ENCODE results near the gene CDC42BPB. TPM values are rescaled to one million over a fixed set of nuclear protein-coding genes. Genes with fewer than 3 reads are reported as not detected.

Gene CDC42BPB
- polyA plus RNA-seq, 1 donor (not counting 4 experiments of a cell fraction or from before 2014, with no cell fraction given), result 41.3 TPM

GRCh38 chr14:102984336-102985102 lies 72.8 kb downstream of the CDC42BPB start:
- FAIRE-seq (no peak), DNase-seq (ENCODE audit: low read depth, low spot score) (no peak)
- Histone ChIP-seq H3K9ac (ENCODE audit: control insufficient read depth, extremely low read depth, insufficient read depth, low read length) (no peak overlapping the region), H3K79me2 (ENCODE audit: control insufficient read depth, insufficient read depth, low read length) (peaks cover 7% of the 10 kb centered on the region), H3K9me1 (ENCODE audit: control insufficient read depth, extremely low read depth, insufficient read depth, low read length) (peaks cover 7% of the 10 kb centered on the region), H2AFZ (ENCODE audit: control insufficient read depth, low read length) (no peak overlapping the region), H3K27ac (ENCODE audit: control insufficient read depth, insufficient read depth, low read length) (no peak overlapping the region), H3K4me3 (ENCODE audit: control insufficient read depth in 2 of 3, extremely low read depth in 1 of 3, insufficient read depth in 2 of 3, low read depth in 1 of 3, low read length in 3 of 3) (no peak overlapping the region), H3K4me2 (ENCODE audit: control insufficient read depth, extremely low read depth, insufficient read depth, low read depth, low read length) (no peak overlapping the region), H3K36me3 (ENCODE audit: control insufficient read depth in 2 of 2, extremely low read depth in 1 of 2, insufficient read depth in 2 of 2, low read length in 2 of 2) (peaks cover 32 to 35% of the 10 kb centered on the region in 2 experiments), H3K9me3 (ENCODE audit: control insufficient read depth, low read depth, low read length) (peaks cover 5% of the 10 kb centered on the region), H4K20me1 (ENCODE audit: control insufficient read depth, extremely low read depth, insufficient read depth, low read length) (peaks cover 12% of the 10 kb centered on the region), H3K27me3 (ENCODE audit: control insufficient read depth, extremely low read depth, insufficient read depth, low read length) (no peaks in the 10 kb centered on the region), H3K4me1 (ENCODE audit: control insufficient read depth, extremely low read depth, insufficient read depth, low read length) (peaks cover 23% of the 10 kb centered on the region)
- TF ChIP-seq, protein P1, sequence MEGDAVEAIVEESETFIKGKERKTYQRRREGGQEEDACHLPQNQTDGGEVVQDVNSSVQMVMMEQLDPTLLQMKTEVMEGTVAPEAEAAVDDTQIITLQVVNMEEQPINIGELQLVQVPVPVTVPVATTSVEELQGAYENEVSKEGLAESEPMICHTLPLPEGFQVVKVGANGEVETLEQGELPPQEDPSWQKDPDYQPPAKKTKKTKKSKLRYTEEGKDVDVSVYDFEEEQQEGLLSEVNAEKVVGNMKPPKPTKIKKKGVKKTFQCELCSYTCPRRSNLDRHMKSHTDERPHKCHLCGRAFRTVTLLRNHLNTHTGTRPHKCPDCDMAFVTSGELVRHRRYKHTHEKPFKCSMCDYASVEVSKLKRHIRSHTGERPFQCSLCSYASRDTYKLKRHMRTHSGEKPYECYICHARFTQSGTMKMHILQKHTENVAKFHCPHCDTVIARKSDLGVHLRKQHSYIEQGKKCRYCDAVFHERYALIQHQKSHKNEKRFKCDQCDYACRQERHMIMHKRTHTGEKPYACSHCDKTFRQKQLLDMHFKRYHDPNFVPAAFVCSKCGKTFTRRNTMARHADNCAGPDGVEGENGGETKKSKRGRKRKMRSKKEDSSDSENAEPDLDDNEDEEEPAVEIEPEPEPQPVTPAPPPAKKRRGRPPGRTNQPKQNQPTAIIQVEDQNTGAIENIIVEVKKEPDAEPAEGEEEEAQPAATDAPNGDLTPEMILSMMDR (optimal IDR thresholded peaks at IDR 0.05 in 1 of 3, IDR thresholded peaks at IDR 0.05 in 1 of 3, conservative IDR thresholded peaks at IDR 0.05 in 1 of 3; ENCODE audit: extremely low read depth in 1 of 3, insufficient read depth in 2 of 3, low read length in 3 of 3), result no peak
- no peak for TF ChIP-seq EZH2 (IDR thresholded peaks at IDR 0.05; ENCODE audit: low read length)
- dilution Hi-C loops (cut with MboI; ENCODE audit: extremely low pct_ligation_motif_present, low sequenced_read_pairs), result no loop called here

- Histone ChIP-seq H3K9me3 (ENCODE audit: control insufficient read depth, low read depth, low read length) (peaks cover 5% of the 10 kb centered on the region), H3K79me2 (ENCODE audit: control insufficient read depth, insufficient read depth, low read length) (peaks cover 7% of the 10 kb centered on the region), H3K27me3 (ENCODE audit: control insufficient read depth, extremely low read depth, insufficient read depth, low read length) (no peaks in the 10 kb centered on the region), H2AFZ (ENCODE audit: control insufficient read depth, low read length) (no peak overlapping the region), H3K9ac (ENCODE audit: control insufficient read depth, extremely low read depth, insufficient read depth, low read length) (no peak overlapping the region), H3K4me2 (ENCODE audit: control insufficient read depth, extremely low read depth, insufficient read depth, low read depth, low read length) (no peak overlapping the region), H4K20me1 (ENCODE audit: control insufficient read depth, extremely low read depth, insufficient read depth, low read length) (peaks cover 12% of the 10 kb centered on the region), H3K27ac (ENCODE audit: control insufficient read depth, insufficient read depth, low read length) (no peak overlapping the region), H3K4me1 (ENCODE audit: control insufficient read depth, extremely low read depth, insufficient read depth, low read length) (peaks cover 23% of the 10 kb centered on the region), H3K36me3 (ENCODE audit: control insufficient read depth in 2 of 2, extremely low read depth in 1 of 2, insufficient read depth in 2 of 2, low read length in 2 of 2) (peaks cover 31 to 33% of the 10 kb centered on the region in 2 experiments), H3K4me3 (ENCODE audit: control insufficient read depth in 2 of 3, extremely low read depth in 1 of 3, insufficient read depth in 2 of 3, low read depth in 1 of 3, low read length in 3 of 3) (no peak overlapping the region), H3K9me1 (ENCODE audit: control insufficient read depth, extremely low read depth, insufficient read depth, low read length) (peaks cover 7% of the 10 kb centered on the region)
- FAIRE-seq (no peak), DNase-seq (ENCODE audit: low read depth, low spot score) (no peak)
- dilution Hi-C loops (cut with MboI; ENCODE audit: extremely low pct_ligation_motif_present, low sequenced_read_pairs), result no loop called here
- TF ChIP-seq, protein P1 (optimal IDR thresholded peaks at IDR 0.05 in 1 of 3, IDR thresholded peaks at IDR 0.05 in 1 of 3, conservative IDR thresholded peaks at IDR 0.05 in 1 of 3; ENCODE audit: extremely low read depth in 1 of 3, insufficient read depth in 2 of 3, low read length in 3 of 3), result no peak
- no peak for TF ChIP-seq EZH2 (IDR thresholded peaks at IDR 0.05; ENCODE audit: low read length)
Measured at GRCh38 chr14:102983496-102983895, 73.9 kb downstream of the CDC42BPB start.
